ENCODE data around the gene SLC8A2.

DNA sequence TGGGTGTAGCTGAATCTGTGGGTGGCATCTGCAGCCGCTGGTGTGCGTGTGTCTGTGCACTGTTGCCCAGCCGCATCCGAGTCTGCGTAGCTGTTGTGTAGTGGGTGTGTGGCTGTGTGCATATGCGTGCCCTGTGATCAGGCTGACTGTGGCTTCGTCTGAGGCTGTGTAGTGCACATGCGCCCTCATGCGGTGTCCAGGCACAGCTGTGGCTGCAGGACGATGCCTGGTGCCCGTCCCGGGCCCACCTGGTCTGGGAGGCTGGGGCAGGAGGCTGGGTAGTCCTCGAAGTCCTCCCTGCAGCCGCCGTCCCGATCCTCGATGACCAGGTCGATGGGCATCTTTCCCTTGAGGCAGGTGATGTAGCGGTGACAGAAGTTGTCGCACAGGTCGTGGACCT lies 57.2 kb downstream of the SLC8A2 start:
- TF ChIP-seq, protein P1, sequence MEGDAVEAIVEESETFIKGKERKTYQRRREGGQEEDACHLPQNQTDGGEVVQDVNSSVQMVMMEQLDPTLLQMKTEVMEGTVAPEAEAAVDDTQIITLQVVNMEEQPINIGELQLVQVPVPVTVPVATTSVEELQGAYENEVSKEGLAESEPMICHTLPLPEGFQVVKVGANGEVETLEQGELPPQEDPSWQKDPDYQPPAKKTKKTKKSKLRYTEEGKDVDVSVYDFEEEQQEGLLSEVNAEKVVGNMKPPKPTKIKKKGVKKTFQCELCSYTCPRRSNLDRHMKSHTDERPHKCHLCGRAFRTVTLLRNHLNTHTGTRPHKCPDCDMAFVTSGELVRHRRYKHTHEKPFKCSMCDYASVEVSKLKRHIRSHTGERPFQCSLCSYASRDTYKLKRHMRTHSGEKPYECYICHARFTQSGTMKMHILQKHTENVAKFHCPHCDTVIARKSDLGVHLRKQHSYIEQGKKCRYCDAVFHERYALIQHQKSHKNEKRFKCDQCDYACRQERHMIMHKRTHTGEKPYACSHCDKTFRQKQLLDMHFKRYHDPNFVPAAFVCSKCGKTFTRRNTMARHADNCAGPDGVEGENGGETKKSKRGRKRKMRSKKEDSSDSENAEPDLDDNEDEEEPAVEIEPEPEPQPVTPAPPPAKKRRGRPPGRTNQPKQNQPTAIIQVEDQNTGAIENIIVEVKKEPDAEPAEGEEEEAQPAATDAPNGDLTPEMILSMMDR (IDR thresholded peaks at IDR 0.05), result peak; percentile 76
- TF ChIP-seq ZFX (IDR thresholded peaks at IDR 0.05; ENCODE audit: borderline replicate concordance), result no peak

Measured in 22Rv1 (cell line).